Progenitor cell of endocrine pancreas (in vitro differentiated cells): Measurements from ENCODE around the gene GNB5. TPM values are rescaled to one million over a fixed set of nuclear protein-coding genes. Genes with fewer than 3 reads are reported as not detected.

Source experiments
- DNase-seq: peaks from one replicate; pipeline ENCODE4 v3.0.0; 2021; ENCODE audit warnings: low spot score; ENCODE audit not compliant: unreplicated experiment
- H3K27ac Mint-ChIP-seq: 2 replicates; pipeline ENCODE4 v1.8.0; 2021; ENCODE audit warnings: mild to moderate bottlenecking, moderate library complexity, mixed read lengths
- H3K27me3 Mint-ChIP-seq: 2 replicates; pipeline ENCODE4 v1.8.0; 2021; ENCODE audit warnings: mixed read lengths
- H3K36me3 Mint-ChIP-seq: 2 replicates; pipeline ENCODE4 v1.8.0; 2022; ENCODE audit warnings: mixed read lengths; ENCODE audit not compliant: insufficient read depth
- H3K4me1 Mint-ChIP-seq: 2 replicates; pipeline ENCODE4 v1.8.0; 2021; ENCODE audit warnings: low read depth, mixed read lengths
- H3K4me3 Mint-ChIP-seq: 2 replicates; pipeline ENCODE4 v1.8.0; 2021; ENCODE audit warnings: low read depth, mild to moderate bottlenecking, moderate library complexity, mixed read lengths
- H3K9me3 Mint-ChIP-seq: 2 replicates; pipeline ENCODE4 v1.8.0; 2021; ENCODE audit warnings: low read depth, mixed read lengths
- total RNA-seq: library from RNA; stranded (reverse); gene quantifications from 2 replicates; pipeline ENCODE4 v1.2.1, GENCODE V29; 2021
- TF ChIP-seq, protein P1 (sequence below): fragments of 200-600 bp; sonication (generic); IDR thresholded peaks from one replicate; pipeline ENCODE4 v1.5.0; 2021; ENCODE audit warnings: antibody characterized with exemption, mild to moderate bottlenecking; ENCODE audit not compliant: unreplicated experiment

Gene GNB5
- total RNA-seq, 1 donor from 2014 or later = 56.0 TPM

DNA sequence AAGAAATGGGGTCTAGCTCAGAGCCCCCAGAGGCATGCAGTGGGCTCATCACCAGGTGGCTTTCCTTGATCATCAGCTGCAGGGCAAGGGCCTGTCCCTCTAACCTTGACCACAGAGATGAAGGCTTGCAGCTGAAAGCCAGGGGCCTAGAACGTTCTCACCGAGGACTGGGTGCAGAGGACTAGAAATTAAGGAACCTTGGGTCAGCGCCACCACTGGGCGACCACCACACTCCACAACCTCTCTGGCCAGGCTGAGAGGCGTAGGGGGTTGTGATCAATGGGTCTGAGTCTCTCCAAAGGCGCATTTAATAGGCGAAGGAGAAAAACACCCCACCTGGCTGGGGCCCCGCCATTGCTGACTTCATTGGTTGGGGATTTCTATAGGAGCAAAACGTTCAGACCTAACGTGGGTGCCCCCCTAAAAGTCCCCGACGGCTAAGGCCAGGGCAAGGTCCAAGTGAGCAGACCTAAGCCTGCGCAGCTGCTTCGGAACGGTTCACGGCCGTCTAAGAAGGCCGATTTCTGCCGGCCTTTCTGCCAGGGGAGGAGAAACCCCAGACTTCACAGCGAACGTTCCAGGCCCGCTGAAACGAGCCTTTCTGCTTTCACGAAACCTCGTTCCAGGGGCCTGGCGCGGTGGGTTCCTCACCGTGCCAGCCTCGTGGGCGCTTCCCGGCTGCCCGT lies 79.5 kb downstream of the GNB5 start:
- Mint-ChIP-seq H3K9me3 (no peaks in the 10 kb centered on the region), H3K36me3 (no peaks in the 10 kb centered on the region), H3K4me1 (peaks cover 19% of the 10 kb centered on the region), H3K27me3 (peaks cover 2% of the 10 kb centered on the region), H3K4me3 (no peak overlapping the region), H3K27ac (no peak overlapping the region)
- TF ChIP-seq, protein P1, sequence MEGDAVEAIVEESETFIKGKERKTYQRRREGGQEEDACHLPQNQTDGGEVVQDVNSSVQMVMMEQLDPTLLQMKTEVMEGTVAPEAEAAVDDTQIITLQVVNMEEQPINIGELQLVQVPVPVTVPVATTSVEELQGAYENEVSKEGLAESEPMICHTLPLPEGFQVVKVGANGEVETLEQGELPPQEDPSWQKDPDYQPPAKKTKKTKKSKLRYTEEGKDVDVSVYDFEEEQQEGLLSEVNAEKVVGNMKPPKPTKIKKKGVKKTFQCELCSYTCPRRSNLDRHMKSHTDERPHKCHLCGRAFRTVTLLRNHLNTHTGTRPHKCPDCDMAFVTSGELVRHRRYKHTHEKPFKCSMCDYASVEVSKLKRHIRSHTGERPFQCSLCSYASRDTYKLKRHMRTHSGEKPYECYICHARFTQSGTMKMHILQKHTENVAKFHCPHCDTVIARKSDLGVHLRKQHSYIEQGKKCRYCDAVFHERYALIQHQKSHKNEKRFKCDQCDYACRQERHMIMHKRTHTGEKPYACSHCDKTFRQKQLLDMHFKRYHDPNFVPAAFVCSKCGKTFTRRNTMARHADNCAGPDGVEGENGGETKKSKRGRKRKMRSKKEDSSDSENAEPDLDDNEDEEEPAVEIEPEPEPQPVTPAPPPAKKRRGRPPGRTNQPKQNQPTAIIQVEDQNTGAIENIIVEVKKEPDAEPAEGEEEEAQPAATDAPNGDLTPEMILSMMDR = no peak
- DNase-seq = no peak

DNA sequence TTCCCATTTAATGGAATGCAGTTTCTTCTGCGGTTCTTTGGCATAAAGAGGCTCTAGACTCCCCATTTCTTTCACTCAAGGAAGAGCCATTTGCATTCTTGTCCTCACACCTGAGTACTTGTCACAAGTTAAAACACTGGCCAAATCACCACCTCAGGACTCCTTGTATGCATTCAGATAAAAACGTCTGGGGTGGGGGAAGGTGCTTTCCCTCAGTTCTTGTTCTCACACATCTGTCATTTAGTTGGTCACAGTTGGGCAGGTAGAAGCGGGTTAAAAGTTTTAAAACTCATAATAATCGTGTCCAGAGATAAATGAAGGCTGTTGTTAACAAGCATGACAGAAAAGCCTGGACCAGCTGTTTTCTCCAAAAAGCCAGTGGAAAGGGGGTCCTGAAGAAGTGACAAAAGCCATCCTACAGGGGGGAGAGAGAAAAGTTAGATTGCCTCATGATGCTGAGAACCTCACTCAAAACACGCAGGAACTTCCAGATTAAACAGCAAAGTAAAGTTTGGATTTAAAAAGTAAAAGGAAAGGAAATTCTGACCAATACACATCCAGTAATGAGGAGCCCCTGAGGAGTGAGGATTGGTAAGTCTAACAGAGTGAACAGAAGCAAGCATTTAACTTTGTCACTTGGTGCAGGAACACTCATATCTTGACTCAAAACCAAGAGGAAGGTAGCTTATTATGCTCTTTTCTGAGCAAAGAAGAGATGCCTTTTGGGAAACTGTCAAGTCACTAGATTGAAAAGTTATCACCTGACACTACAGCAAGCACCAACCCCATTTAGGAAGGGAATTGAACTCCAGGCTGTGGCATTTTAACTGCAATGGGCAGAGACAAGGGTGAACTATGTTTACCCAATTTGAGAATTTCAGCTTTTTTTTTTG lies 81.4 kb downstream of the GNB5 start:
- Mint-ChIP-seq H3K4me3 (no peak overlapping the region), H3K36me3 (no peaks in the 10 kb centered on the region), H3K4me1 (peaks cover 7% of the 10 kb centered on the region), H3K9me3 (no peaks in the 10 kb centered on the region), H3K27me3 (peaks cover 2% of the 10 kb centered on the region), H3K27ac (no peak overlapping the region)
- TF ChIP-seq, protein P1 = no peak
- DNase-seq = no peak

DNA sequence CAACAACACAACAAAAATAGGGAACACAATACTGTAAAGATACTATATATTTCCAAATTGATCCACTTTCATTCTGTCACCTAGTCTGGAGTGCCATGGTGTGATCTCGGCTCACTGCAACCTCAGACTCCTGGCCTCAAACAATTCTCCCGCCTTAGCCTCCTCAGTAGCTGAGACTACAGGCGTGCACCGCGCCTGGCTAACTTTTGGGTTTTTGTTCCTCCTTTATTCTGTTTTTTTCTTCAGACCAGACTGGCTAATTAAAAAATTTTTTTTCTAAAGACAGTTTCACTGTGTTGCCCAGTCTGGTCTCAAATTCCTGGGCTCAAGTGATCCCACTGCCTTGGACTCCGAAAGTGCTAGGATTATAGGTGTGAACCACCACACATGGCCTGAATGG lies 84.0 kb downstream of the GNB5 start:
- Mint-ChIP-seq H3K4me1 (peaks cover 7% of the 10 kb centered on the region), H3K27me3 (peaks cover 6% of the 10 kb centered on the region), H3K27ac (no peak overlapping the region), H3K9me3 (no peaks in the 10 kb centered on the region), H3K4me3 (no peak overlapping the region), H3K36me3 (no peaks in the 10 kb centered on the region)
- DNase-seq = no peak
- TF ChIP-seq, protein P1 = no peak

DNA sequence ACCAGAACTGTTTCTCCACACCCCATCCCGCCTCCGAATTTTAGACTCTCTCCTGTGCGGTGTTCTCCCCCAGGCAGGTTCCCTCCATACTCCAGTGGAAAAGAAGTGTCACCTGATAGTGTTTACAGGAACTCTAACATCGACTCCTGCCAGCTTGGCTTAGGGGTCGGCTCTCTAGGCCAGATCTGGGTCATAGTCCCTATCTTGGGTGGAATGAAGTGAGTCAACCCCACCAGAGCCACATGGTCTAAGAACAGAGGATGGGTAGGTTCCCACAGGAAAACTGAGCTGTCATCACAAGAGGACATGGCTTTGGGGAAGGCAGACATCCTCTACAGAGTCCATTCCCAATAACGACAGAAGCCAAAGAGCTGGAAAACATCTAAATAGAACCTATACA lies 84.6 kb downstream of the GNB5 start:
- no peak overlapping the region for H3K4me3 Mint-ChIP-seq
- H3K36me3 Mint-ChIP-seq = no peaks in the 10 kb centered on the region
- DNase-seq = no peak
- peaks cover 6% of the 10 kb centered on the region for H3K27me3 Mint-ChIP-seq
- H3K4me1 Mint-ChIP-seq = peaks cover 7% of the 10 kb centered on the region
- H3K9me3 Mint-ChIP-seq = no peaks in the 10 kb centered on the region
- TF ChIP-seq, protein P1 = no peak
- no peak overlapping the region for H3K27ac Mint-ChIP-seq

DNA sequence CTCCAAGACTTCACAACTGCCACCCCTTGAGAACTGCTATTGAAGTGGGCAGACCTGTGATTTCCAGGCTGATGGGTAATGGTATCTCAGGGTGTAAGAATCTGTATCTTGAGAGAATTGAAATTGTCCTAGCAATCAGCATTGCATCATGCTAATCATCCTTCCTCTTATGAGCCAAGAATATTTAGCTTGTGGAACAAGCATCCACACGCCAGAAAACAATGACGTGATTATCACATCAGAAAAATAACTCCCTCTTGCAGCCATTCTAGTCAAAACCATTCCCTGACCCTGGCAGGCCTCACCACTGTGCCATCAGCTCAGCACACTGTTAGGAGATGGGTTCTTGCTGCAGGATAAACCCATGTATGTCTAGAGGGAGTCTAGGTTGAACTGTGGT lies 85.3 kb downstream of the GNB5 start:
- H3K27ac Mint-ChIP-seq = no peak overlapping the region
- no peaks in the 10 kb centered on the region for H3K9me3 Mint-ChIP-seq
- H3K4me1 Mint-ChIP-seq = peaks cover 7% of the 10 kb centered on the region
- H3K36me3 Mint-ChIP-seq = no peaks in the 10 kb centered on the region
- H3K4me3 Mint-ChIP-seq = no peak overlapping the region
- peaks cover 6% of the 10 kb centered on the region for H3K27me3 Mint-ChIP-seq
- no peak for DNase-seq
- TF ChIP-seq, protein P1 = no peak
